Fibroblast of the aortic adventitia (primary cell): ENCODE data around the gene SKIC8. TPM values are rescaled to one million over a fixed set of nuclear protein-coding genes. Genes with fewer than 3 reads are reported as not detected.

ENCODE experiments used
- DNase-seq: peaks from one replicate; pipeline ENCODE4 v3.0.0-alpha.2; 2010; ENCODE audit warnings: low read depth
- H3K4me3 ChIP-seq: 2 replicates; pipeline ENCODE4 v1.5.1; 2011; ENCODE audit warnings: low read depth, mild to moderate bottlenecking, control low read depth, low read length, moderate library complexity
- CTCF ChIP-seq: IDR thresholded peaks from 2 replicates; pipeline ENCODE4 v1.5.1; 2011; ENCODE audit warnings: mild to moderate bottlenecking, low read length, control low read depth, inconsistent platforms; ENCODE audit not compliant: insufficient read depth
- total RNA-seq: library from RNA; depleted of rRNA; stranded (reverse); fragments of >200 nt; gene quantifications from 2 replicates; pipeline ENCODE4 v1.2.3, GENCODE V29; 2012; ENCODE audit warnings: low replicate concordance

Gene SKIC8
- total RNA-seq, 1 donor: 62.1 TPM

GRCh38 chr15:78341057-78341987, 41.9 kb upstream of the SKIC8 start:
- TF ChIP-seq CTCF: no peak
- no peak for DNase-seq
- no peak overlapping the region for H3K4me3 ChIP-seq

DNA sequence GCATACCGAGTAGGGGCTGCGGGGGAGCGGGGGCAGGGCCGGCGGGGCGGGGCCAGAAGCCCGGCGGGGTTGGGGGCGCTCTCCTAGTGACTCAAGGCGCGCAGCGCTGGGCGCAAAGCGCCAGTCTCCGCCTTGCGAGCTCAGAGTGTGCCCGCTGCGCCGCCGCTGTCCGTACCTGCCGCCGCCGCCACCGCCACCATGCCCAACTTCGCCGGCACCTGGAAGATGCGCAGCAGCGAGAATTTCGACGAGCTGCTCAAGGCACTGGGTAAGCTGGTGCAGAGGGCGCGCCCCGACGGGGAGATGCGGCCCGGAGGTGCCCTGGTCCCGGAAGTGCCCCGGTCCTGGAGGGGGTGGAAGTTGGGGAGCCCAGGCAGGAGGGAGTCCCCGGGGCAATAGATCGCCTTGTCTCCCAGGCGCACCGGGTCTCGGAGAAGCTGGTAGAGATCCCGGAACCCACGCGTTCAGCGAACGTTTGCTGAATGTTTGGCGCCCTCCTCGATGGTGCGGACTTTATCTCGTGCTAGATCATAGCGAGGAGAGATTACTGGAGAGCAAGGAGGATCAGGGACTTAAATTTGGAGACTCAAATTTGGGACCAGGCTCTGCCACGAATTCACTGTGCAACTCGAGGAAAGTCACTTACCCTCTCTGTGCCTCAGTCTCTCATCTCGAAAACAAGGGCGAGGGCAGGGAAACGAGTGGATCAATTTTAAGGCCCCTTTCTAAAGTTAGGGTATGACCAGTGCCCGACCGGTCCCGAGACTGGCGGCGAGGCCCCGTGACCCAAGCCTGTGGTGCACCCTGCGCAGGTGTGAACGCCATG, 41.0 kb upstream of the SKIC8 start, which contains the start of gene CRABP1:
CRABP1 (plus strand) TSS at position 123 of the 826 bp plus-strand sequence; CDS start at position 199, 76 bp downstream.
- DNase-seq: no peak
- H3K4me3 ChIP-seq: no peak within 1 kb of the TSS
- no peak for TF ChIP-seq CTCF

- H3K4me3 ChIP-seq: no peak overlapping the region
- TF ChIP-seq CTCF: no peak
- DNase-seq: no peak
These were observed 40.1 kb upstream of the SKIC8 start for GRCh38 chr15:78339559-78339958.

DNA sequence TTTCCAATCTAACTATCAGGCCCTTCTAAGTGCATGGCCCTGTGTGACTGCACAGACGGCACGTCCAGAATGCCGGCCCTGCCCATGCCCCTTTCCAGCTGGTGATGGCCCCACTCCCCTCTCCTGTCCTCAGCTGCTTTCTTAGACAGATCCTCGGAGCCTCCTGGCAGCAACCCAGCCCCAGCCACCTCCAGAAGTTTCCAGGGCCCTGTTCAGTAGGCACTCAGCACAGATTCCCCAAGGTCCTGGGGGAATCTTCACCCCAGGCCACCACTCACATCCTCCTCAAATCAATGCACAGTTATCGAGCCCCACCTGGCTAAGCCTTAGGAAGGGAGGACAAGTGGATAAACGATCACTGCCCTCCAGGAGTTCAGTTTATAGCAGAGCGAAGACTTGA, 39.4 kb upstream of the SKIC8 start:
- DNase-seq: no peak
- no peak for TF ChIP-seq CTCF
- no peak overlapping the region for H3K4me3 ChIP-seq

DNA sequence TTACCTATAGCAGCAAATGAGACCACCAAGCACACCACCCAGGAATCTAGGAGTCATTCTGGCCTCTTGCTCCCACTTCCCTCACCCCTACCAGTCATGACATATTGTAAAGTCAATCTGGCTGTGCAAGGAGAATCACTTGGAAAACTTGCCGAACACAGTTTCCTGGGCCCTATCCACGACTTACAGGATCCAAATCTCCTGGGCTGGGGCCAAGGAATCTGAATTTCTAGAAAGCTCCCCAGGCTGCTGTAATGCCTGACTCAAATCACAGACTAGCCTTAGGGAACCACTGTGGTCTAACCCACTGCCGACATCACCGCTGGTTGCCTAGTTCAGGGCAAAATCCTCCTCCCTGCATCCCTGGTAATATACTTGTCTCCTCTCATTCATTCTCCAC, 36.6 kb upstream of the SKIC8 start:
- H3K4me3 ChIP-seq: no peak overlapping the region
- TF ChIP-seq CTCF: no peak
- no peak for DNase-seq

DNA sequence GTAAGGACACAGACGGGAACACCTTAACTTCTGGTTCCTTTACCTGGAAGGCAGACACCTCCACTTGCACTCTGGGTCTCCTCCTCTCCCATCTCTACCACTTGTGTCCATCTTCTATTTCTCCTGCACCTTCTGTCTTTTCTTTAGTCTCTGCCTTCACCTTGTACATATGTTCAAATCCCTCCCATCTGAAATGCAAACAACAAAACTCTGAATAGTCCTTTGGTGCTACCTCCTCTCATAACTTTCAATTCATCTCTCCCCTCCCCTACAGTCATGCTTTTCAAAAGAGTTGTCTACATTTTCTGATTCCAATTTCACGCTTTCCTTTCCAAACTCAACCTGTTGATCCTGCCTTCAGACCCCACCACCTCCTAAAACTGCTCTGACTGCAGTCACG, 35.4 kb upstream of the SKIC8 start:
- no peak for TF ChIP-seq CTCF

More for the DNA sequence above, 35.4 kb upstream of the SKIC8 start:
- no peak overlapping the region for H3K4me3 ChIP-seq
- DNase-seq: no peak
